ENCODE measurements around the gene SNX33. TPM values are rescaled to one million over a fixed set of nuclear protein-coding genes. Genes with fewer than 3 reads are reported as not detected.
A peak's percentile ranks its signal among the peaks of the same experiment; 100 is the strongest.

Gene SNX33
- total and polyA plus RNA-seq, 2 of the 13 experiments (the other 11 are each of a cell fraction or from before 2014, with no cell fraction given), result 11.0 to 11.6 TPM

DNA sequence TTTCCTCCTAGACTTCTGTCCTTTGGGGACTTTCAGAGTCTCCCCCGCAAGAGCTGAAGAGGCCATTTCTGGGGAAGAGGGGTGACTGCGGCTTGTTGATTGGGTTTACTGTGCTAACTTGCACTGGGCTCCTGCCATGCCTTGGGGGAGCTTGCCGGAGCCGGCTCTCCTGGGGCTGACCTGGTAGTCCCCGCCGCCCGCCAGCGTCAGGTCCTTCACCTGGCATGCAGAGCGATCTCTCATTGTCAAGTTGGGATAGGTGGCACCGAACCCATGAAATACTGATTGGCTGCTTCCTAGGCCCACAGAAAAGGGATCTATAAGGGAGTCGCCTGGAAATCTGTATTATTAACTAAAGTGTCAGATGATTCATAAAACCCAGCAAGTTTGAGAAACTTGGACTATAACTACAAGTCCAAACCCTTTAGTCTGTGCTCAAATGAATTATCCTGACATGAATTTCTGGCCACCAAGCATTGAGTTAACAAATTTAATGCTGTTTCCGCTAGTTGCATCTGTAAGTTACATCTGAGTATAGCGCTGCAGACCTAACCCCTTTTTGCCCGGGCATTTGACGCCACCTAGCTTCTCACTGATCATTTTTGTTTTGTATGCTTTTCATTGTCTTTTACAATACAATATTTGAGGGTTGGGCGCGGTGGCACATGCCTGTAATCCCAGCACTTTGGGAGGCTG is 7.1 kb upstream of the SNX33 start (continued):
- TF ChIP-seq POLR2AphosphoS2 (IDR thresholded peaks at IDR 0.05; ENCODE audit: low read depth, low read length), result no peak
- TF ChIP-seq ZMYM3 (CRISPR knock-in tag; IDR thresholded peaks at IDR 0.05), result peak; percentile 57
- TF ChIP-seq, protein P1, sequence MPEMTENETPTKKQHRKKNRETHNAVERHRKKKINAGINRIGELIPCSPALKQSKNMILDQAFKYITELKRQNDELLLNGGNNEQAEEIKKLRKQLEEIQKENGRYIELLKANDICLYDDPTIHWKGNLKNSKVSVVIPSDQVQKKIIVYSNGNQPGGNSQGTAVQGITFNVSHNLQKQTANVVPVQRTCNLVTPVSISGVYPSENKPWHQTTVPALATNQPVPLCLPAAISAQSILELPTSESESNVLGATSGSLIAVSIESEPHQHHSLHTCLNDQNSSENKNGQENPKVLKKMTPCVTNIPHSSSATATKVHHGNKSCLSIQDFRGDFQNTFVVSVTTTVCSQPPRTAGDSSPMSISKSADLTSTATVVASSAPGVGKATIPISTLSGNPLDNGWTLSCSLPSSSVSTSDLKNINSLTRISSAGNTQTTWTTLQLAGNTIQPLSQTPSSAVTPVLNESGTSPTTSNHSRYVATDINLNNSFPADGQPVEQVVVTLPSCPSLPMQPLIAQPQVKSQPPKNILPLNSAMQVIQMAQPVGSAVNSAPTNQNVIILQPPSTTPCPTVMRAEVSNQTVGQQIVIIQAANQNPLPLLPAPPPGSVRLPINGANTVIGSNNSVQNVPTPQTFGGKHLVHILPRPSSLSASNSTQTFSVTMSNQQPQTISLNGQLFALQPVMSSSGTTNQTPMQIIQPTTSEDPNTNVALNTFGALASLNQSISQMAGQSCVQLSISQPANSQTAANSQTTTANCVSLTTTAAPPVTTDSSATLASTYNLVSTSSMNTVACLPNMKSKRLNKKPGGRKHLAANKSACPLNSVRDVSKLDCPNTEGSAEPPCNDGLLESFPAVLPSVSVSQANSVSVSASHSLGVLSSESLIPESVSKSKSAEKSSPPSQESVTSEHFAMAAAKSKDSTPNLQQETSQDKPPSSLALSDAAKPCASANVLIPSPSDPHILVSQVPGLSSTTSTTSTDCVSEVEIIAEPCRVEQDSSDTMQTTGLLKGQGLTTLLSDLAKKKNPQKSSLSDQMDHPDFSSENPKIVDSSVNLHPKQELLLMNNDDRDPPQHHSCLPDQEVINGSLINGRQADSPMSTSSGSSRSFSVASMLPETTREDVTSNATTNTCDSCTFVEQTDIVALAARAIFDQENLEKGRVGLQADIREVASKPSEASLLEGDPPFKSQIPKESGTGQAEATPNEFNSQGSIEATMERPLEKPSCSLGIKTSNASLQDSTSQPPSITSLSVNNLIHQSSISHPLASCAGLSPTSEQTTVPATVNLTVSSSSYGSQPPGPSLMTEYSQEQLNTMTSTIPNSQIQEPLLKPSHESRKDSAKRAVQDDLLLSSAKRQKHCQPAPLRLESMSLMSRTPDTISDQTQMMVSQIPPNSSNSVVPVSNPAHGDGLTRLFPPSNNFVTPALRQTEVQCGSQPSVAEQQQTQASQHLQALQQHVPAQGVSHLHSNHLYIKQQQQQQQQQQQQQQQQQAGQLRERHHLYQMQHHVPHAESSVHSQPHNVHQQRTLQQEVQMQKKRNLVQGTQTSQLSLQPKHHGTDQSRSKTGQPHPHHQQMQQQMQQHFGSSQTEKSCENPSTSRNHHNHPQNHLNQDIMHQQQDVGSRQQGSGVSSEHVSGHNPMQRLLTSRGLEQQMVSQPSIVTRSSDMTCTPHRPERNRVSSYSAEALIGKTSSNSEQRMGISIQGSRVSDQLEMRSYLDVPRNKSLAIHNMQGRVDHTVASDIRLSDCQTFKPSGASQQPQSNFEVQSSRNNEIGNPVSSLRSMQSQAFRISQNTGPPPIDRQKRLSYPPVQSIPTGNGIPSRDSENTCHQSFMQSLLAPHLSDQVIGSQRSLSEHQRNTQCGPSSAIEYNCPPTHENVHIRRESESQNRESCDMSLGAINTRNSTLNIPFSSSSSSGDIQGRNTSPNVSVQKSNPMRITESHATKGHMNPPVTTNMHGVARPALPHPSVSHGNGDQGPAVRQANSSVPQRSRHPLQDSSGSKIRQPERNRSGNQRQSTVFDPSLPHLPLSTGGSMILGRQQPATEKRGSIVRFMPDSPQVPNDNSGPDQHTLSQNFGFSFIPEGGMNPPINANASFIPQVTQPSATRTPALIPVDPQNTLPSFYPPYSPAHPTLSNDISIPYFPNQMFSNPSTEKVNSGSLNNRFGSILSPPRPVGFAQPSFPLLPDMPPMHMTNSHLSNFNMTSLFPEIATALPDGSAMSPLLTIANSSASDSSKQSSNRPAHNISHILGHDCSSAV (CRISPR knock-in tag; IDR thresholded peaks at IDR 0.05; ENCODE audit: borderline replicate concordance), result no peak
- TF ChIP-seq GFI1 (CRISPR knock-in tag; IDR thresholded peaks at IDR 0.05; ENCODE audit: borderline replicate concordance), result no peak
- TF ChIP-seq KDM2A (CRISPR knock-in tag; IDR thresholded peaks at IDR 0.05; ENCODE audit: borderline replicate concordance, low read depth), result no peak
- TF ChIP-seq ERF (CRISPR knock-in tag; IDR thresholded peaks at IDR 0.05), result no peak
- TF ChIP-seq ZNF720 (CRISPR knock-in tag; IDR thresholded peaks at IDR 0.05), result no peak
